Neural progenitor cell (in vitro differentiated cells): Measurements from ENCODE around the gene UBR4.

ENCODE experiments used
- CTCF ChIP-seq: fragments of 200-600 bp; sonication (generic); IDR thresholded peaks from 2 replicates; pipeline ENCODE4 v1.5.1; 2017; ENCODE audit warnings: antibody characterized with exemption, mild to moderate bottlenecking
- EZH2 ChIP-seq: fragments of 200-600 bp; sonication (generic); IDR thresholded peaks from 2 replicates; pipeline ENCODE4 v1.6.1; 2017; ENCODE audit warnings: antibody characterized with exemption, mild to moderate bottlenecking, moderate library complexity
- EZH2phosphoT487 ChIP-seq: fragments of 200-600 bp; sonication (generic); IDR thresholded peaks from 2 replicates; pipeline ENCODE4 v1.6.1; 2017; ENCODE audit warnings: antibody characterized with exemption

DNA sequence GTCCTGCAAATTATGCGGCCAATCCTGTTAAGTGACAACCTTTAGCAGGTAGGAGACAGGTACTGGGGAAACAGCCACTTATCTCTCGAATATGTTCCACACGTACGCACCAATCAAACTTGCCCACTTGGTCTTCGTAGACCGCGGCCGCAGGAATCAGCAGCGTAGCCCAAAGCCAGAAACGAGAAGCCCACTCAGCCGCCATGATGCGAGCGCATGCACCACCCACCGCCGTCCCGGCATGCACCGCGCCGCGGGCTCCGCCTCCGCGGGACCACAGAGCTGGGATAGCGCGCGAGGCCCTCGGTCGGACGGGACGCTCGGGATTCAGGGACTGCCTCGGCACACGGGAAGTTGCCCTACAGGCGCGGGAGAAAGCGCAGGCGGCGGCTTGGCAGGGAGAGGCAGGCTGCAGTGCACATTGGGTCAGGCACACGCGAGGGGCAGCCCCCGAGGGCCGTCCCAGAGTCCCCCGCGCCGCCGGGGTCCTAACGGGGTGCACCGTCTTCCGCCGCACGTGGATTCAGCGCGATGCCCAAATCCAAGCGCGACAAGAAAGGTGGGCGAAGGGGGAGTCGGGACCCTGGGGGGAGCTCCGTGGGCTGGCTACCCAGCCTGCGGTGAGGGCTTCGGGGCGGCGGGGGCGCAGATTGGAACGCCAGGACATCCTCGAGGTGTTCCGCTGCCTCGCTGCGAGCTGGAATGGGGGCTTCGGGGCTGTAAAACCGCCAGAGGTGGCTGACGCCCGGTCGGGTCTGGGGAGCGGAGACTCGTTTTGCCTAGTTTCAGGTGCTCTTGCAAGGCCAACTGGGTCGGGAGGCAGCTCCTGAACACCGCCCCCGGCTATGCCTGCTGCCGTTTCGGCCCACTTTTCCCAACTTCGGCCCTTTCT is 41.5 kb upstream of the UBR4 start, which contains the start of the genes EMC1 and MRTO4:
- no peak for TF ChIP-seq CTCF
- TF ChIP-seq EZH2 = no peak
- TF ChIP-seq EZH2phosphoT487 = no peak
